A549 (cell line): ENCODE measurements around the gene KNDC1.

Experiments used
- CEBPB ChIP-seq, 2 experiments: fragments of >200 bp in 1 of 2; sonication (Bioruptor Twin) in 1 of 2; formaldehyde crosslinking in 1 of 2; IDR thresholded peaks; 2 replicates each; pipeline ENCODE4 v1.6.1; 2012 to 2016
- CHD2 ChIP-seq: fragments of 150-350 bp; IDR thresholded peaks from 2 replicates; pipeline ENCODE4 v1.6.1; 2014; ENCODE audit warnings: low read length; ENCODE audit not compliant: partially characterized antibody
- CHD4 ChIP-seq: fragments of 200-600 bp; sonication (generic); IDR thresholded peaks from 2 replicates; pipeline ENCODE4 v1.6.1; 2016; ENCODE audit warnings: antibody characterized with exemption, mild to moderate bottlenecking, borderline replicate concordance
- CTCF ChIP-seq: fragments of >200 bp; sonication (Bioruptor Twin); formaldehyde crosslinking; IDR thresholded peaks from 3 replicates; pipeline ENCODE4 v1.5.1; 2016
- EHMT2 ChIP-seq: fragments of 200-600 bp; sonication (generic); IDR thresholded peaks from 2 replicates; pipeline ENCODE4 v1.6.1; 2016; ENCODE audit warnings: antibody characterized with exemption, low read depth, mild to moderate bottlenecking, moderate library complexity
- HDAC2 ChIP-seq: fragments of 200-600 bp; sonication (generic); IDR thresholded peaks from 2 replicates; pipeline ENCODE4 v1.6.1; 2016
- HOXA7 ChIP-seq: fragments of 250-450 bp; sonication (Bioruptor Pico); IDR thresholded peaks from 2 replicates; pipeline ENCODE4 v1.5.0; 2020; ENCODE audit warnings: mild to moderate bottlenecking, moderate library complexity
- KDM1A ChIP-seq: fragments of 200-600 bp; sonication (generic); IDR thresholded peaks from 2 replicates; pipeline ENCODE4 v1.6.1; 2016; ENCODE audit warnings: low read depth, mild to moderate bottlenecking
- MAX ChIP-seq: IDR thresholded peaks from 2 replicates; pipeline ENCODE4 v1.6.1; 2012
- POLR2A ChIP-seq: IDR thresholded peaks from 2 replicates; pipeline ENCODE4 v1.6.1; 2012; ENCODE audit warnings: mild to moderate bottlenecking, low read length
- RARB ChIP-seq: fragments of 250-450 bp; sonication (Bioruptor Pico); IDR thresholded peaks from 2 replicates; pipeline ENCODE4 v1.8.0; 2021; ENCODE audit warnings: mild to moderate bottlenecking, moderate library complexity
- SMC3 ChIP-seq: fragments of >200 bp; sonication (Bioruptor Twin); formaldehyde crosslinking; IDR thresholded peaks from 3 replicates; pipeline ENCODE4 v1.6.1; 2018; ENCODE audit warnings: inconsistent platforms
- SREBF2 ChIP-seq: fragments of 450-650 bp; IDR thresholded peaks from 2 replicates; pipeline ENCODE4 v1.6.1; 2014; ENCODE audit warnings: mild to moderate bottlenecking, moderate library complexity
- USF2 ChIP-seq: fragments of 450-650 bp; IDR thresholded peaks from 2 replicates; pipeline ENCODE4 v1.6.1; 2014; ENCODE audit warnings: antibody characterized with exemption

GRCh38 chr10:133203652-133204195 lies 43.7 kb downstream of the KNDC1 start:
- no peak for TF ChIP-seq CTCF
- TF ChIP-seq POLR2A, result no peak
- no peak for TF ChIP-seq USF2
- TF ChIP-seq EHMT2, result no peak
- no peak for TF ChIP-seq SREBF2
- no peak for TF ChIP-seq HDAC2
- no peak for TF ChIP-seq RARB (CRISPR knock-in tag)
- TF ChIP-seq CEBPB (IDR thresholded peaks at IDR 0.05), result no peak
- no peak for TF ChIP-seq SMC3
- no peak for TF ChIP-seq CHD2
- TF ChIP-seq CHD4, result no peak
- TF ChIP-seq MAX, result no peak
- no peak for TF ChIP-seq KDM1A
- no peak for TF ChIP-seq HOXA7 (CRISPR knock-in tag)
